H9 (cell line): ENCODE measurements around the gene ATP11C. TPM values are rescaled to one million over a fixed set of nuclear protein-coding genes. Genes with fewer than 3 reads are reported as not detected.

Experiments
- DNase-seq: peaks from one replicate; pipeline ENCODE4 v3.0.0-alpha.2; 2017
- H2AFZ ChIP-seq: one replicate; pipeline ENCODE4 v1.6.1; 2013; ENCODE audit warnings: mild to moderate bottlenecking, low read length, control low read depth, moderate library complexity
- H2AK5ac ChIP-seq: 2 replicates; pipeline ENCODE4 v1.6.1; 2013; ENCODE audit warnings: low read length, control low read depth, mixed read lengths; ENCODE audit not compliant: insufficient read length
- H2BK120ac ChIP-seq: one replicate; pipeline ENCODE4 v1.6.1; 2013; ENCODE audit warnings: low read depth, mild to moderate bottlenecking, low read length, control low read depth, inconsistent platforms; ENCODE audit not compliant: poor library complexity, severe bottlenecking
- H2BK12ac ChIP-seq: 2 replicates; pipeline ENCODE4 v1.6.1; 2013; ENCODE audit warnings: low read length, control low read depth, mixed read lengths, low read depth; ENCODE audit not compliant: insufficient read length
- H2BK15ac ChIP-seq: 2 replicates; pipeline ENCODE4 v1.6.1; 2013; ENCODE audit warnings: low read depth, low read length, control low read depth
- H2BK20ac ChIP-seq: one replicate; pipeline ENCODE4 v1.6.1; 2013; ENCODE audit warnings: low read depth, mild to moderate bottlenecking, low read length, control low read depth, inconsistent platforms; ENCODE audit not compliant: poor library complexity, severe bottlenecking
- H2BK5ac ChIP-seq: 2 replicates; pipeline ENCODE4 v1.6.1; 2013; ENCODE audit warnings: low read length, control low read depth, mixed read lengths; ENCODE audit not compliant: insufficient read length
- H3K14ac ChIP-seq: 2 replicates; pipeline ENCODE4 v1.6.1; 2013; ENCODE audit warnings: low read length, control low read depth; ENCODE audit not compliant: insufficient read depth
- H3K18ac ChIP-seq: 2 replicates; pipeline ENCODE4 v1.6.1; 2013; ENCODE audit warnings: low read depth, mild to moderate bottlenecking, mixed read lengths, low read length, control low read depth; ENCODE audit not compliant: insufficient read length
- H3K23ac ChIP-seq: 2 replicates; pipeline ENCODE4 v1.6.1; 2013; ENCODE audit warnings: low read length, control low read depth, mixed read lengths, low read depth; ENCODE audit not compliant: insufficient read length
- H3K23me2 ChIP-seq: 2 replicates; pipeline ENCODE4 v1.6.1; 2013; ENCODE audit warnings: low read depth, mild to moderate bottlenecking, mixed read lengths, low read length, control low read depth; ENCODE audit not compliant: insufficient read length, poor library complexity, severe bottlenecking
- H3K27ac ChIP-seq: 2 replicates; pipeline ENCODE4 v1.5.1; 2013; ENCODE audit warnings: low read length, control low read depth, mixed read lengths, low read depth; ENCODE audit not compliant: insufficient read length
- H3K27me3 ChIP-seq: 2 replicates; pipeline ENCODE4 v1.6.1; 2013; ENCODE audit warnings: low read length, control low read depth, inconsistent platforms; ENCODE audit not compliant: insufficient read depth
- H3K4ac ChIP-seq: 2 replicates; pipeline ENCODE4 v1.6.1; 2013; ENCODE audit warnings: low read depth, mild to moderate bottlenecking, control low read depth, inconsistent platforms, low read length, moderate library complexity
- H3K4me1 ChIP-seq: 2 replicates; pipeline ENCODE4 v1.6.1; 2013; ENCODE audit warnings: low read length, control low read depth, inconsistent platforms; ENCODE audit not compliant: insufficient read depth
- H3K4me2 ChIP-seq: 2 replicates; pipeline ENCODE4 v1.6.1; 2013; ENCODE audit warnings: low read length, control low read depth, mixed read lengths; ENCODE audit not compliant: insufficient read length, insufficient read depth
- H3K56ac ChIP-seq: 2 replicates; pipeline ENCODE4 v1.6.1; 2013; ENCODE audit warnings: low read depth, mild to moderate bottlenecking, mixed read lengths, low read length, control low read depth; ENCODE audit not compliant: insufficient read length
- H3K79me1 ChIP-seq: 2 replicates; pipeline ENCODE4 v1.6.1; 2013; ENCODE audit warnings: low read depth, mild to moderate bottlenecking, moderate library complexity, low read length, control low read depth, inconsistent platforms; ENCODE audit not compliant: insufficient read depth, poor library complexity, severe bottlenecking
- H3K79me2 ChIP-seq: 2 replicates; pipeline ENCODE4 v1.6.1; 2013; ENCODE audit warnings: low read length, control low read depth, inconsistent platforms; ENCODE audit not compliant: insufficient read depth
- H3K9ac ChIP-seq: 2 replicates; pipeline ENCODE4 v1.6.1; 2013; ENCODE audit warnings: low read length, control low read depth, mixed read lengths; ENCODE audit not compliant: insufficient read length; ENCODE audit errors: extremely low read depth
- H3K9me3 ChIP-seq: one replicate; pipeline ENCODE4 v1.6.1; 2013; ENCODE audit warnings: low read depth, low read length, inconsistent platforms; ENCODE audit not compliant: control insufficient read depth
- H3T11ph ChIP-seq: one replicate; pipeline ENCODE4 v1.6.1; 2013; ENCODE audit warnings: mild to moderate bottlenecking, low read length, control low read depth, inconsistent platforms
- H4K20me1 ChIP-seq: one replicate; pipeline ENCODE4 v1.6.1; 2013; ENCODE audit not compliant: control insufficient read depth, insufficient read length, insufficient read depth
- H4K5ac ChIP-seq: 2 replicates; pipeline ENCODE4 v1.6.1; 2013; ENCODE audit warnings: low read depth, mild to moderate bottlenecking, mixed read lengths, low read length, control low read depth; ENCODE audit not compliant: insufficient read length
- H4K8ac ChIP-seq: replicated peaks from 2 replicates; pipeline ENCODE4 v1.6.1; 2013; ENCODE audit warnings: low read length, control low read depth, mixed read lengths, low read depth; ENCODE audit not compliant: insufficient read length
- H4K91ac ChIP-seq: 2 replicates; pipeline ENCODE4 v1.6.1; 2013; ENCODE audit warnings: low read depth, mild to moderate bottlenecking, moderate library complexity, mixed read lengths, low read length, control low read depth; ENCODE audit not compliant: insufficient read length
- H3K27ac Mint-ChIP-seq, 3 experiments: 2 replicates in 2 of 3; 3 replicates in 1 of 3; pipeline ENCODE4 v1.8.0; 2020 to 2021; ENCODE audit warnings: mixed read lengths in 3 of 3, mild to moderate bottlenecking in 1 of 3, moderate library complexity in 1 of 3
- H3K27me3 Mint-ChIP-seq: 2 replicates; pipeline ENCODE4 v1.8.0; 2021; ENCODE audit warnings: low read depth, mild to moderate bottlenecking, moderate library complexity, mixed read lengths
- H3K36me3 Mint-ChIP-seq, 3 experiments: 2 replicates in 2 of 3; 3 replicates in 1 of 3; pipeline ENCODE4 v1.8.0; 2020 to 2021; ENCODE audit warnings: low read depth in 3 of 3, mixed read lengths in 3 of 3; ENCODE audit not compliant: insufficient read depth in 1 of 3
- H3K4me1 Mint-ChIP-seq, 2 experiments: 2 replicates each; pipeline ENCODE4 v1.8.0; 2020; ENCODE audit warnings: mixed read lengths in 2 of 2
- H3K4me3 Mint-ChIP-seq, 2 experiments: 2 replicates in 1 of 2; 3 replicates in 1 of 2; pipeline ENCODE4 v1.8.0; 2020 to 2021; ENCODE audit warnings: mild to moderate bottlenecking in 2 of 2, mixed read lengths in 2 of 2, moderate library complexity in 1 of 2
- H3K9me3 Mint-ChIP-seq, 2 experiments: 2 replicates in 1 of 2; 3 replicates in 1 of 2; pipeline ENCODE4 v1.8.0; 2020; ENCODE audit warnings: mild to moderate bottlenecking in 2 of 2, mixed read lengths in 2 of 2, moderate library complexity in 1 of 2
- WGBS: extraction: QIAGEN DNeasy Blood & Tissue Kit; methylation state at CpG from one replicate; pipeline ENCODE4 v1.1.7; 2013; ENCODE audit warnings: missing lambda C conversion rate, low lambda C conversion rate, mixed read lengths; ENCODE audit not compliant: insufficient read length; ENCODE audit errors: extremely low coverage; 5-methylcytosine and 5-hydroxymethylcytosine counted together
- total RNA-seq: library from RNA; stranded (reverse); gene quantifications from 2 replicates; pipeline ENCODE4 v1.2.1, GENCODE V29; 2021
- TF ChIP-seq, protein P1 (sequence below): fragments of 200-600 bp; sonication (generic); conservative IDR thresholded peaks from 3 replicates; pipeline ENCODE4 v1.8.0; 2021; ENCODE audit warnings: antibody characterized with exemption, mild to moderate bottlenecking

ATP11C gene
- total RNA-seq, 1 experiment from 2014 or later: 28.4 TPM

DNA sequence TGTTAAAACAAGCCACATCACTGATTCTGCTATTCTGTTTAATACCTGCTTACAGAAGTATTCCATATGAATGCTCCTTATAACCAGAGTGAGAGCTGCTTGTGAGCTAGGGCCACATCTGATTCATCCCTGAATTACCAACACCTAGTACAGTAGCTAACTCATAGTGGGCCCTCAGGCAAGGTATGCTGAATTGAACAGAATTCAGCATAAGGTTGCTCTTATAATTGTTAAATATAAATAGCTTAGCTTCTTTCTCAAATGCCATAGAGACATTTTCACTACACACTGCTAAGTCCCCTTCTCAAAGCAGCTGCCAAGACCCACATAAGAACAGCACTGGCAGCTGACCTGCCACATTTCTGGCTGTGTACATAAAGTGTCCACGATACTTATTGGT is 197.9 kb downstream of the ATP11C start:
- Histone ChIP-seq H3K4ac (no peak overlapping the region), H4K8ac (no peak overlapping the region), H2BK120ac (no peak overlapping the region), H3K79me1 (no peaks in the 10 kb centered on the region), H3K4me2 (no peak overlapping the region), H3K14ac (no peak overlapping the region), H2BK12ac (no peak overlapping the region), H4K91ac (no peak overlapping the region), H2AK5ac (no peak overlapping the region), H3K4me1 (no peaks in the 10 kb centered on the region), H4K5ac (no peak overlapping the region), H3K23ac (no peak overlapping the region), H3K23me2 (no peaks in the 10 kb centered on the region), H2BK5ac (no peak overlapping the region), H3K79me2 (no peaks in the 10 kb centered on the region), H3K9ac (no peak overlapping the region), H3T11ph (no peak overlapping the region), H2BK15ac (no peak overlapping the region), H3K18ac (no peak overlapping the region), H3K27ac (no peak overlapping the region), H2BK20ac (no peak overlapping the region), H3K9me3 (no peaks in the 10 kb centered on the region), H2AFZ (no peak overlapping the region), H3K56ac (no peak overlapping the region), H3K27me3 (no peaks in the 10 kb centered on the region), H4K20me1 (no peaks in the 10 kb centered on the region)
- TF ChIP-seq, protein P1, sequence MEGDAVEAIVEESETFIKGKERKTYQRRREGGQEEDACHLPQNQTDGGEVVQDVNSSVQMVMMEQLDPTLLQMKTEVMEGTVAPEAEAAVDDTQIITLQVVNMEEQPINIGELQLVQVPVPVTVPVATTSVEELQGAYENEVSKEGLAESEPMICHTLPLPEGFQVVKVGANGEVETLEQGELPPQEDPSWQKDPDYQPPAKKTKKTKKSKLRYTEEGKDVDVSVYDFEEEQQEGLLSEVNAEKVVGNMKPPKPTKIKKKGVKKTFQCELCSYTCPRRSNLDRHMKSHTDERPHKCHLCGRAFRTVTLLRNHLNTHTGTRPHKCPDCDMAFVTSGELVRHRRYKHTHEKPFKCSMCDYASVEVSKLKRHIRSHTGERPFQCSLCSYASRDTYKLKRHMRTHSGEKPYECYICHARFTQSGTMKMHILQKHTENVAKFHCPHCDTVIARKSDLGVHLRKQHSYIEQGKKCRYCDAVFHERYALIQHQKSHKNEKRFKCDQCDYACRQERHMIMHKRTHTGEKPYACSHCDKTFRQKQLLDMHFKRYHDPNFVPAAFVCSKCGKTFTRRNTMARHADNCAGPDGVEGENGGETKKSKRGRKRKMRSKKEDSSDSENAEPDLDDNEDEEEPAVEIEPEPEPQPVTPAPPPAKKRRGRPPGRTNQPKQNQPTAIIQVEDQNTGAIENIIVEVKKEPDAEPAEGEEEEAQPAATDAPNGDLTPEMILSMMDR: no peak
- DNase-seq: no peak
- Mint-ChIP-seq H3K9me3 (peaks cover 0 to 35% of the 10 kb centered on the region in 2 experiments; a peak in 1 of 5 replicates), H3K36me3 (peaks cover 0 to 26% (median 17%) of the 10 kb centered on the region in 3 experiments; a peak in 5 of 7 replicates), H3K27me3 (no peaks in the 10 kb centered on the region), H3K4me1 (peaks cover 0 to 8% of the 10 kb centered on the region in 2 experiments; a peak in 2 of 4 replicates), H3K4me3 (no peak overlapping the region), H3K27ac (no peak overlapping the region)
- WGBS: no CpG with 5 or more reads among the region's 1 CpG
